Fibroblast of the aortic adventitia (primary cell): ENCODE results near the gene ZBTB20. TPM values are rescaled to one million over a fixed set of nuclear protein-coding genes. Genes with fewer than 3 reads are reported as not detected.
A peak's percentile ranks its signal among the peaks of the same experiment; 100 is the strongest.

Experiments
- DNase-seq: peaks from one replicate; pipeline ENCODE4 v3.0.0-alpha.2; 2010; ENCODE audit warnings: low read depth
- H3K4me3 ChIP-seq: 2 replicates; pipeline ENCODE4 v1.5.1; 2011; ENCODE audit warnings: low read depth, mild to moderate bottlenecking, control low read depth, low read length, moderate library complexity
- CTCF ChIP-seq: IDR thresholded peaks from 2 replicates; pipeline ENCODE4 v1.5.1; 2011; ENCODE audit warnings: mild to moderate bottlenecking, low read length, control low read depth, inconsistent platforms; ENCODE audit not compliant: insufficient read depth
- total RNA-seq: library from RNA; depleted of rRNA; stranded (reverse); fragments of >200 nt; gene quantifications from 2 replicates; pipeline ENCODE4 v1.2.3, GENCODE V29; 2012; ENCODE audit warnings: low replicate concordance

The ZBTB20 gene
- total RNA-seq, 1 donor = 47.2 TPM

GRCh38 chr3:114872050-114872449 is 275.0 kb downstream of the ZBTB20 start:
- TF ChIP-seq CTCF = no peak
- no peak overlapping the region for H3K4me3 ChIP-seq
- DNase-seq = peak; percentile 28

- no peak for DNase-seq
- no peak for TF ChIP-seq CTCF
- no peak overlapping the region for H3K4me3 ChIP-seq
Measured at GRCh38 chr3:114867835-114868503, 279.1 kb downstream of the ZBTB20 start.

- no peak for DNase-seq
- no peak overlapping the region for H3K4me3 ChIP-seq
- no peak for TF ChIP-seq CTCF
Measured at GRCh38 chr3:114867359-114867758, 279.7 kb downstream of the ZBTB20 start.

- DNase-seq = no peak
- TF ChIP-seq CTCF = no peak
- H3K4me3 ChIP-seq = no peak overlapping the region
Measured at GRCh38 chr3:114866430-114866829, 280.7 kb downstream of the ZBTB20 start.

- no peak for TF ChIP-seq CTCF
- DNase-seq = no peak
- H3K4me3 ChIP-seq = no peak overlapping the region
Measured at GRCh38 chr3:114864970-114865369, 282.1 kb downstream of the ZBTB20 start.

GRCh38 chr3:114863848-114864247 is 283.2 kb downstream of the ZBTB20 start:
- peak; percentile 6 for DNase-seq
- no peak for TF ChIP-seq CTCF
- no peak overlapping the region for H3K4me3 ChIP-seq

GRCh38 chr3:114861666-114862065 is 285.4 kb downstream of the ZBTB20 start:
- no peak overlapping the region for H3K4me3 ChIP-seq
- no peak for DNase-seq
- no peak for TF ChIP-seq CTCF
